ENCODE measurements around the gene GPR17.

Gene GPR17

DNA sequence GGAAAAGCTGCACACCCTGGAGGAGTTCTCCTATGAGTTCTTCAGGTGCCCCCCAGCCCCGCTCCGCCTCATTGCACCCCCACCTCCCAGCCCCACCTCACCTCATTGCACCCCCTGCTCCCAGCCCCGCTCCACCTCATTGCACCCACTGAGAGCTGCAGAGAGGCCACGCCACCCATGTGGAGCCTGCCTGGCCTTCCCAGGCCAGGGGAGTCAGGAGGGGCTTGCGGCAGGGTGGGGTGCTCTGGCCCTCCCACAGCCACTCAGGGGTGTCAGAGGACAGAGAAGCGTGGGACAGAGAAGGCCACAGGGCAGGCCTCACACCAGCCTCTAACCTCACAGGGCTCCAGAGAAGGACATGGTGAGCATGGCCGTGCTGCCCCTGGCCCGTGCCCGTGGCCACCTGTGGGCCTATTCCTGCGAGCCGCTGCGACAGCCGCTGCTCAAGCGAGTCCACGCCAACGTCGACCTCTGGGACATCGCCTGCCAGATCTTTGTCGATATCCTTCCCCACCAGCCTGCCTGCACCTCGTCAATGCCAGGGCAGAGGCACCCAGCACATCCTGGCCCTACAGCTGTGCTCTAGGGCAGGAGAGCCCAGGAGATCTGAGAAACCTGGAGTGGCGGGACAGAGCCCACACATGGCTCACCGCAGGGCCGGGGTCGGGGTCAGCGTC, 15.0 kb upstream of the GPR17 start:
- no peak for DNase-seq

DNA sequence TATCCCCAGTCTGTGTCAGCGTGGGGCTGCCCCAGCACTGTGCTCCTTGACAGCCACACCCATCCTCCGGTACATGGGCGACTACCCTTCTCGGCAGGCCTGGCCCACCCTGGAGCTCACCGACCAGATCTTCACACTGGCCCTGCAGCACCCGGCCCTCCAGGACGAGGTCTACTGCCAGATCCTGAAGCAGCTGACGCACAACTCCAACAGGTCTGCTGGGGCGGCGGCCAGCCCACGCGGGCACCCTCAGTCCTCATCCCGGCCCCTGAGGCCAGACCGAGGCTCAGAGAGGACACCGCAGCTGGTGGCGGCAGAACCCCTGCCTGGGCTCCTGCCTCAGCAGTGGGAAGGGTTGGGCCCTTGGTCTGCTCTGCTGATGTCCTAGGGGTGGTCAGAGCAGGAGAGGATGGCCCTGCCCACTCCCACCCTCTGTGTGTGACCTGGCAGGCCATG, 14.4 kb upstream of the GPR17 start:
- DNase-seq = no peak

DNA sequence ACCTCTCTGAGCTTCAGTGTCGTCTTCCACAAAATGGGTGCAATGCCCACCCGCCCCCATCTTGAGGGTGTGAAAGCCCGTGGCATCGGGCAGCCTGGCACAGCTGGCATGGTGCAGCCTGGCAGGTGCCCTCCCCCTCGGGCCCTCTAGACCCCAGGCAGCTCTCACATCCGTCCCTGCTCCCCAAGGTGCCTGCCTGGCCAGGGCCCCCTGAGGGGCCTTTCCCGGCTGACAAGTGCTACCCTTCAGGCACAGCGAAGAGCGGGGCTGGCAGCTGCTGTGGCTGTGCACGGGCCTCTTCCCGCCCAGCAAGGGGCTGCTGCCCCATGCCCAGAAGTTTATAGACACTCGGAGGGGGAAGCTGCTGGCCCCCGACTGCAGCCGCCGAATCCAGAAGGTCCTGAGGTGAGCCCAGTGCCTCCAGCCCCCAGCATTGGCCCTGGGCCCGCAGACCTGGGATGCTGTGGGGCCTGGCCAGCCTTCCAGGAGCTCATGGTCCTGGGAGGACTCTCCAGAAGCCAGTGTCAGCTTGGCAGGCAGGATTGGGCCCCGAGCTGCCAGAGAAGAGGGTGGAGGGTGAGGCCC, 13.9 kb upstream of the GPR17 start:
- DNase-seq = no peak

DNA sequence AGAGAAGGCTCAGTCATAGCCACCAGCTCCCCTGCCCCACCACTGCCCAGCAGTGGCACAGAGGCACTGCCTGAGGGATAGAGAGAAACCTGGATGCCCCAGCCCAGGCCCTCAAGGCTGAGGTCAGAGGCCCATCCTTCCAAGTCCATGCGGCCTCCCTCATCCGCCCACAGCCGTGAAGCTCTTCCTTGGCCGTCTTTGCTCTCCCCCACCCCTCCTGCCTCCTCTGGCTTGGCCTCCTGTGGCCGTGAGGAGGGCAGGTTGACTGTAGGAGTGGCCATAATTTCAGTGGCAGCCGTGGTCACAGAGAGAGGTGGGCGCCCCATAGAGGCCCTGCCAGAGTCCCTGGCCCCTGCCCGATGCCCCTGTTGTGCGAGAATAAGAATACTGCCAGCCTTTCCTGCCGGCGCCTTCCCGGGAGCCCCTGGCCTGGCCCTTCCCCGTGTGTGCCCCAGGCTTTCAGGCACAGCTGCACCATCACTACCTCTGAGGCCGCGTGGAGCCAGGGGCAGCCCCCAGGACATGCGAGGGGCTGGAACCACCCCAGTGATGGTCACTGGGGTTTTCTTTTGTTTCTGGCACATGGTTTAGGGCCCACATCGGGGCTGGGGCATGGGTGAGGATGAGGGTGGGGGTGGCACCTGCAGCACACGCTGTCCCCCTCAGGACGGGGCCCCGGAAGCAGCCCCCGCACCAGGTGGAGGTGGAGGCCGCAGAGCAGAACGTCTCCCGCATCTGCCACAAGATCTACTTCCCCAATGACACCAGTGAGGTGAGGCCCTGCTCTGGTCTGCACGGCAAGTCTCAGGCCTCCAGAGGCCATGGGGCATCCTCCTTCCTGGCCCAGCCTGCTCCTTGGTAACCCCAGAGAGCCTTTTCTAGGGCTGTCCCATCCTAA, 13.1 kb upstream of the GPR17 start:
- no peak for DNase-seq

DNA sequence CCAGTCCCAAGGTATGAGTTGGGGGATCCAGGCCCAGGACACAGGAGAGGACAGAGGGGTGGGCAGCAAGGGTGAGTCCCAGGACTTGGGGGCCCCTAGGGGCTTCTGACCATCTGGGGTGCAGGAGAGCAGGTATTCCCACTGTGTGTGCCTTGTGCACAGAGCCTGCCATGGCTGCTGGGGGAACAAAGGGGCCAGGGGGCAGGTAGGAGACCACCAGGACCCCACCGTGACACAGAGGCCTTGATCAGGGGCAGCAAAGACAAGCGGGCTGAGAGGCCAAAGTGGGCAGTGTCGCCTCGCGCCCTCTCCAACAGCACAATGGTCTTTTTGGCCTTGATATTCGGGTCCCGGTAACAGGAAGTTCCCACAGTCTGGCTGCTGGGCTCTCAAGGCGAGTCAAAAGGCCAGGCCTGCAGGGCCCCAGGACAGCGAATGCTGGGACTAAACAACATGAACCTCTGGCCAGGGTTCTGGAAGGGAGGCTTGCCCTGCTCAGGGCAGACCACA, 12.3 kb upstream of the GPR17 start:
- no peak for DNase-seq

DNA sequence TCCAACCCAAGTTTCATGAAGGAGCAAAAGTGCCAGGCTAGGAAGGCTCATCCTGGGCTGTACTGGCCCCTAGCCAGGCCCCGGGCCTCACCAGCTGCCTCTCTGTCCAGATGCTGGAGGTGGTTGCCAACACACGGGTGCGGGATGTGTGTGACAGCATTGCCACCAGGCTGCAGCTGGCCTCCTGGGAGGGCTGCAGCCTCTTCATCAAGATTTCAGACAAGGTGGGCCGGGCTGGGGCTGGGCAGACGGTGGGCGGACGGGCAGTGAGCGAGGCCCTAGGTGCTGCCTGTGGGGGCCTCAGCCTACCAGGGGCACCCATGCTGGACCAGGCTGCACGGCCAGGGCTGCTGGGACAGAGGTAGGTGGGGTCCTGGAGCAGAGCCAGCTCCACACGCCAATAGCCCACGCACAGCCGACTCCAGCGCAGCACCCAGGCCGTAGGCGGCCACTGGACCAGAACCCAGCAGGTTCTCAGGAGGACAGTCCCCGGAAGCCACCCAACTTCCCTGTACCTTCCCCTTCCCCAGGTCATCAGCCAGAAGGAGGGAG, 11.8 kb upstream of the GPR17 start:
- no peak for DNase-seq

DNA sequence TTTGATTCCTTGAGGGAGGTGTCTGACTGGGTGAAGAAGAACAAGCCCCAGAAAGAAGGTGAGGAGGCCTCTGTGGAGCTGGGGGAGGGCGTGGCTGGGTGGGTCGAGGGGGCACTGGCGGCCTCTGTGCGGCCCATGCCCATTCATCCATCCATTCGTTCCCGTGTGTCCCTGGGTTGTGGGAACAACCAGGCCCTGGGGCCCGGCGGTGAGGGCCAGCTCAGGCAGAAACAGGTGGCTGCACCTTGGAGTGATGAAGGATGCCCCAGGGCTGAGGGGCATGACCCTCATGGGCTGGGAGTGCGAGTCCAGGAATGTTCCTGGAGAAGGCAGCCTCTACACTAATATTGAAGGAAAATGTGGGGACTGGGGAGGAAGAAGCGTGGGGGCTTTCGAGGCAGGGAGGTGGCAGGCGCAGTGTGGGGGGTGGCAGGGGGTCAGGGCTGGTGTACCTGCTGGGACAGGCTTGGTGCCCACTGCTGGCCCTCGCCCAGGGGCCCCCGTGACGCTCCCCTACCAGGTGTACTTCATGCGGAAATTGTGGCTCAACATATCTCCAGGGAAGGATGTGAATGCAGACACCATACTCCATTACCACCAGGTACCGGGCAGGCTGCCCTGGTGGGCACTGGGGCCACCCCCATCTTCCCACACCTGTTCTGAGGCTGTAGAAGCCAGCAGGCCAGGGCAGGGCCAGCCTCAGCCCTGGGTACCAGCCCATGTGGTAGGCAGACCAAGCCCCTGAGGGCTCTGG, 11.2 kb upstream of the GPR17 start:
- no peak for DNase-seq

DNA sequence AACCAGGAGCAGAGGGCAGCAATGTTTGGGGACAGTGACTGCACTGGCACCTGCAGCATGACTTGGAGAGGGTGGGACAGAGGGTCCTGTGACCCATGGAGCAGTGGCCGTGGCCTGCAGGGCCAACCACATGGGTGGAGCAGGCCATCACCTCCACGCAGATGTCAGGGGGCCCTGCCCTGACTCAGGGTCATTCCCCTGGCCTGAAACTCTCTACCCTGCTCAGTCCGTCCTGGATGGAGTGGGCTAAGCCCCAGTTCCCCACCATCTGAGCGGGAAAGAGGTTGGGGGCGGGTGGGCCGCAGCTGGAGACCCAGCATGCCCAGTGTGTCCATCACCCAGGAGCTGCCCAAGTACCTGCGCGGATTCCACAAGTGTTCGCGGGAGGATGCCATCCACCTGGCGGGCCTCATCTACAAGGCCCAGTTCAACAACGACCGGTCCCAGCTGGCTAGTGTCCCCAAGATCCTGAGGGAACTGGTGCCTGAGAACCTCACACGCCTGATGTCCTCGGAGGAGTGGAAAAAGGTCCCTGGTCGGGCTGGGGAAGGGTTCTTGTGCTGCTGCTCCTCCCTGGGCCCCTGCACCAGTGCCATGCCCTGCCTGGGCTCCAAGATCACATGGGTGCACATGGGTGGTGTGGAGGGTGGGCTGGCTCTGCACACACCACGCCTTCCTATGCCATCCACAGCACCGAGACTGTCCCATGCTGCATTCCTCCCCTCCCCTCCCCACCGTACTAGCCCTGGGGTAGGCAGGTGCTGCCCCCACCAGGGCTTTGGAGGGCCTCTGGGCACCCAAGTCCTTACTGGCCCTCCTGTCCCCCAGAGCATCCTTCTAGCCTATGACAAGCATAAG, 10.3 kb upstream of the GPR17 start:
- no peak for DNase-seq

DNA sequence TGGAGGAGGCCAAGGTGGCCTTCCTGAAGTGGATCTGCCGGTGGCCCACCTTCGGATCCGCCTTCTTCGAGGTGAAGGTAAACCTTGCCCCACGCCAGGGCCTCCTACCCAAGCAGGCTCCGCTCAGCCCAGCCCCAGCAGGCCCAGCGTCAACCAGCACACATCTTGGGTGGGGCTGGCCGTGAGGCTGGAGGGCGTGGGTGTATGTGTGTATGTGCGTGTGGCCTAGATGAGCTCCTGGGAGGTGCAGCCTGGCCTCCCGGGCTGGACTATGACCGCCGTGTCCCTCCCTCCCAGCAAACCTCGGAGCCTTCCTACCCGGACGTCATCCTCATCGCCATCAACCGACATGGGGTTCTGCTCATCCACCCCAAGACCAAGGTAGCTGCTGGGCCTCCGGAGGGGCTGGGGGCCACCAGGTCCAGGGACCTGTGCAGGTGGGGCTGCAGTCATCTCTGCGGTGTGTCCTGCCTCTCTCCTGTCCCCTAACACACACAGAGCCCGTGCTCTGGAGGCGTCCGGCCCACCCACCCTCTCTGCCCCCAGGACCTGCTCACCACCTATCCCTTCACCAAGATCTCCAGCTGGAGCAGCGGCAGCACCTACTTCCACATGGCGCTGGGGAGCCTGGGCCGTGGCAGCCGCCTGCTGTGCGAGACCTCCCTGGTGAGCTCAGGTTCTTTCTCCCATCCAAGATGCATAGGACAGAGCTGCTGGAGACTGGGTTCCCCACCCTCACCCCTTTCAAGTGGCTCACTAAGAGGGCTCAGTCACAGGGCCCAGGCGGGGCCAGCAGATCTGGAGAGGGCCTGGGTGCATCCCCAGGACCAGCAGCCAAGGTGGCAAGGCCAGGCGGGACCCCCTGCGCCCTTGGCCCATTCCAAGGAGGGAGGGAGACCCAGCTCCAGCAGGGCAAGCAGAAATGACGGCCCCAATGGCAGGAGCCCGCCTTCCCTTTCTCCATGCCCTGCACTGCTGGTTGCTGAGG, 9.4 kb upstream of the GPR17 start:
- DNase-seq = no peak

DNA sequence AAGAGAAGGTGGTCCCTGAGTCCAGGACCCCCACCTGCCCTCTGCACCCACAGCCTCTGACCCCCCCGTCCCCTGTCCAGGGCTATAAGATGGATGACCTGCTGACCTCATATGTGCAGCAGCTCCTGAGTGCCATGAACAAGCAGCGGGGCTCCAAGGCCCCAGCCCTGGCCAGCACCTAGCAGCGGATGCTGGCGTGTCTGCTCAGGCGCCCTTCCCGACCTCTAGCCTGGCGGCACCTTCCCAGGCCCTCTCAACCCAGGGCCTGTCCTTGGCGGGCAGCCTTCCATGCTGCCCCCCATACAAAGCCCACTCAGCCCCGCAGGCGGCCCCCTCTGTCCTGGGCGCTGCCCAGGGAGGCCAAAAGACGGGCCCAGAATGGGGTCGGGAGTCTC, 8.7 kb upstream of the GPR17 start:
- no peak for DNase-seq

DNA sequence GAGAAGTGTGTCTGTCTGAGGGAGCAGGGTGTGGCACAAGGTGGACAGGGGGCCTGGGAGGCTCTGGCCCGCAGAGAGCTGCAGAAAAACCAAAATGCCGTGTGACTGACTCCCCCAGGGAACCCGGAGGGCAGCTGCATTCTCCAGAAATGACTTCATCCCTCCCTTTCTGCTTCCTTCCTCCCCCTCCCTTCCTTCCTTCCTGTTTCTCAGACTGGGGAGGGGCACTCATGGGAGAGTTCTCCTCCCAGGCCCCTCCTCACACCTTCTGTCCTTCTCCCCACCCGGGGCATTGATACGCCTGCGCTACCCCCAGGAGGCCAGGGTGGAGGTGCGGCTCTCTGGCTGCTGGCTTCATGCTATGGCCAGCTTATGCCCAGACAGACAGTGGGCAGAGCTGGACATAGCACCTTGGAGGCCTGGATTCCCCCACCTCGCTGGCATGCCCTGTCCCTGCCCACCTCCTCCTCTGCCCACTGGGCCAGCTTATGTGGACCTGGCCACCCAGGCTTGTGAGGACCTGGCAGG, 8.2 kb upstream of the GPR17 start:
- DNase-seq = no peak

DNA sequence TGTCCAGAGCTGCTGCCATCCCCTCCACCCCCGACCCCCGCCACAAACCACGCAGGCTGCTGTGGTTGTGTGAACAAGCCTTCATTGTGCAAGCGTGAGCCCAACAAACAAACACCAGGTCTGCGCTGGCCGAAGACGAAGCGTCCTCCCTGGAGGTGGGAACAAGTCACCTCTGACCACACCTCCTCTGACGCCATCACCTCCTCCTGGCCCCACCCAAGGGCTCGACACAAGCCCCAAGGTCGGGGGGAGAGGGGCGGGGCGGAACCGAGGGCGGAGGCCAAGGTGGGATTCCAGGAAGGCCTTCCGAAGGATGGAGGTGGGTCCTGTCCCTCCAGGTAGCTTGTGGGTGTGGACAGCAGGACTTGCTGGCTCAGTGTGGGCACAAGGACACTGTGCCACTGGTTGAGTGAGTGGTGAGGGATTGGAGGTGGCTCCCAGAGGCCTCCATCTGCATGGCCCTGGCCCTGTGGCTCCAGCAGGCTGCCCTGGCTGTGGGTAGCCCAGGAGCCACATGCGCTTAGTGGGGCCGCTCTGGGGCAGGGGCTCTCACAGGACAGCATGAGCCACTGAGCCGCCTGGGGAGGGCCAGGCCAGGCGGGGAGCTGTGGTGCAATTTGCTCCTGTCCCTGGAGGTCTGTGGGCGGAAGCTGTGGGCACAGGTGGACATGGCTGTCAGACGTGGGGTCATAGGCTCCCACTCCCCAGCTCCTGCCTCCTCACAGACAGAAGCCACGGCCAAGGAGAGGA, 7.4 kb upstream of the GPR17 start:
- DNase-seq = no peak

DNA sequence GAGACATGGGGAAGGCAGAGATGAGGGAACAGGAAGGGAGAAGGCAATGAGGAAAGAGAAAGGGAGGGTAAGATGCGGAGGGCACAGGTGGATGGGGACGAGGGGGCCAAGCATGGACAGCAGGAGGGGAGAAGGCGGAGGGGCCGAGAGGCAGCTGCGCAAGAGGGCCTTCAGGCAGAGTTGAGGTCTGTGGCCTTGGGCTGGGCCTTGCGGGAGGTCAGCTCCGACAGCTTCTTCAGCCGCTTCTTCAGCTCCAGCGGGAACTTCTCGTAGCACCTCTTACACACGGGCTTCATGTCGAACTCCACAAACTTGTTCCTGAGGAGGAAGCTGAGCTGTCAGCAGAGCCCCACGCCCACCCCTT, 6.9 kb upstream of the GPR17 start:
- no peak for DNase-seq

DNA sequence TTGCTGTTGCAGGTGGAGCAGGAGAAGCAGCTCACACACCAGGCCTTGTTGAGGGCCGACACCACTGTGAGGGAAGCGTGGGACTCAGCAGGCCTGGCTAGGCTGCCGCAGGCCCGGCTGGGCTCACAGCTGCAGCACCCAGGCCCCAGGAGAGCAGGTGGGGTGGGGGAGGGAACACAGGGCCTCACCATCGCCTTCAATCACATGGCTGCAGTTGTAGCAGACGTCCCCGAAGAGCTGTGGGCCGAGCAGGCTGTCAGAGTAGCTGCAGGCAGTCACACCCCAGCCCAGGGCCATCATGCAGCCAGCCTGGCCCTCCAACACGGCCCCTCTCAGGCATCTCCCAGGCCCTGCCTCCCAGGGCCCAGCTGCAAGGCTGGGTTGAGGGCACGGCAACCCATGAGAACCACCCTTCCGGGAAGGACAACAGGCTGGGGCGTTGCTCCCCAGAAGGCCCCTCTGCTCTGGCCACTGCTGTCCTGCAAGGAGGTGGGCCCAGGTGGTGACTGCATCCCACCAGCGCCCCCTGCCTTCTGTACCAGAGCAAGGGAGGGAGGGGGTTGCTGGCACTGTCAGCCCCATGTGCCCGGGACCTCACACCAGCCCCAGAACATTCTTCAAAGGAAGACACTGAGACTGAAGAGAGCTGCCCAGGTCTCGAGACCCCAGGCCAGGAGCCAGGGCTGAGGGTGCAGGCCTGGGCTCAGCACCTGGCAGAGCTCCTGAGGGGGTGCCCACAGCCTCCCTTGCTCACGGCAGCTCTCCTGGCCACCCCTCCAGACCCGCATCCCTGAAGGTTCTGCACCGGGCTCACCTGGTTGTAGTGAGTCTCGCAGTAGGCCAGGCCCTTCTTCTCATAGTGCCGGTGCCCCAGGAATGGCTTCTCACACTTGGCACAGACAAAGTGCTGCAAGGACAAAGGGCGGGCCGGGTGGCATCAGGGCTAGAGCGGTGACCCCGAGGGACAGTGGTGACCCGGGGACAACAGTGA, 5.6 kb upstream of the GPR17 start:
- peak; percentile 27 for DNase-seq

DNA sequence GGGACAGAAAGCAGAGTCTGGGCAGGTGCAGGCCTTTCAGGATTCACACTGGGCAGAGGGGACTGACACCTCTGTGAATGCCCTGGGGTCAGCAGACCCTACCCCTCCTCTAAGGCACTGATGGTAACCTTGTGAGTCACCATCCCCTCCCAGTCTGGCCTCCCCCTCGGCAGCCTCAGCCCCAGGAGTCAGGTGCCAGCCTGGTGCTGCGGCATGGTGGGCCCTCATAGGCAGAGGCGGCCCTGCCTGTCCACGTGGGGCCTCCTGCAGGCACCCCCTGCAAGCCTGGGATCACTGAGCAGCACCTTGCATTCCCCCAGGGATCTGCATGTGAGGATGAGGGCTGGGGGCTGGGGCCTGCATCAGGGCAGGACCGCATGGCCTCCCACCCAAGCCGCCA, 4.8 kb upstream of the GPR17 start:
- no peak for DNase-seq

DNA sequence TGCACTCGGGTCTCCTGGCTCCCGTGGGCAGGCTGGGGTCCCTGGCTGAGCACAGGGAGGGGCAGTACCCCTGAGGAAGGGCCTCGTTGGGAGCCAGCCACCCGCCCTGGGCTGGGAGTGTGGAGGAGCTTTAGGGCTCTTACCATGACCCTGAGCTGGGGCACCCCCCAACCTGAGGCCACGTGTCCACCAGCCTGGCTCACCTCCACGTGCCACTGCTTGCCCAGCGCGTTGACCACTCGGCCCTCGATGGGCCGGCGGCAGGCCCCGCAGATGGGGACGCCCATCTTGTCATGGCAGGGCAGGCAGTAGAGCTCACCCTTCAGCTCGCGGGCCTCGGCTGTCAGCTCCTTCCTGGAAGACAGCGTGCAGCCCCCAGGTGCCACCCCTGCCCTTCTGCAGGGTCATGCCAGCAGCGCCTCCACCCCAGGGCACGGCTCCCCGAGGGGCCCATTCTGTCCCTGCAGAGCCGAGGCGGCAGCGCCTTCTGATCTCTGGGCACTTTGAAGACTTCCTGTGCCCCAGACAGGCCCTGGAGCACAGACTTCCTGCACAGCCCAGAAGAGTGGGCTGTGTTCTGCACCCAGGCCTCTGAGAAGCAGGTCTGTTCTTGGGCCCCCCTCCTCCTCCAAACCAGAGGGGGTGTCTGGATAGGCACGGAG, 4.0 kb upstream of the GPR17 start:
- DNase-seq = peak; percentile 49

DNA sequence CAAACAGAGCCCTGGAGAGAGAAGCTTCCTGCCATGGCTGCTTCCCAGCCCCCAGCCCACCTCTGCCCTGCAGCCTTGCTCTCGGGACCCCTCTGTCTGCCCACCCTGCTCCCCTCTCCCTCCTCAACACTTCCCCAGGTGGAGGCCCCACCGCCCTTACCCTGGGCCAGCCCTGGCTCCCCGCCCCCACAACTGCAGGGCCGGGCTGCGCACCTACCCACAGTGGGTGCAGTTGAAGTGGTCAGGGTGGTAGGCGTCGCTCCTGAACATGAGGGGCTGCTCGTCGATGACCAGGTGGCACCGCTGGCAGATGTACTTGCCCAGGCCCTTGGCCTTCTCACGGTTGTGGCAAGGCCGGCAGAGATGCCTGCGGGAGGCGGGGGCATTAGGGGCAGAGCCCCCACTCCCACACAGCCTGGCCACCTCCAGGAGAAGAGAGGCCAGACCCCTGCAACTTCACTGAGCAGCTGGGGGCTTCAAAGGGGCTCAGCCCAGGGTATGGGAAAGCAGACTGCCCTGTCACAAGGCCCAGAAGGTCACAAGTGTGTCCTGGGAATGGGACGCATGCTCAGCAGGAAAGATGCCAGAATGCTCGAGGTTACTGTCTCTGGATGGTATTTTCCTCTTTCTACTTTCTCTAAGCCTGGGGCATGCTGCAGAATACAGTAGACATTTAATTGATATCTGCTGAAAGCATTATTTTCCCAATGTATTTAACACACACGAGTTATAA, 3.1 kb upstream of the GPR17 start:
- no peak for DNase-seq

Data from CD4-positive, alpha-beta T cell treated with Interleukin-10 for 1 hour (primary cell).